HG03354 (cell line): Measurements from ENCODE around the gene BNIPL.
A peak's percentile ranks its signal among the peaks of the same experiment; 100 is the strongest.

Experiments used
- ATAC-seq: cut with Tn5 transposase; IDR thresholded peaks from one replicate; pipeline ENCODE4 v1.9.1; 2021; ENCODE audit warnings: mild to moderate bottlenecking; ENCODE audit not compliant: unreplicated experiment, poor library complexity, severe bottlenecking

BNIPL gene

DNA sequence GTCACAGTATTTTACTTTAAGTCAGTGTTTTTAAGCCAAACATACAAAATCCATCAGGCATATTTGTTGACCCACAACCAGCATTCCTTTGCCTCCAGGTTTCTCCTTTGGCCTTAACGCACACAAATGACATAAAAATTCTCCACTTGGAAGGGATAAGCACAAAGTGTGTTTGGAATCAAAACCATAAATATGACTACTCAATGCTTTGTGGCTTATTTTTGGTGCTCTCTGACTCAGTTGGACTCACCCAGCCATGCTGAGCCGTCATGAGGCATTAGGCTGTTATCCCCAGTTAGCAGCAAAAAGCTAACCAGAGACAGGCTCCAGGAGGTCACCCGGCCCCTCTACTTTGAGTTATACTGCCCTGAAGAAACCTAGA, 27.2 kb upstream of the BNIPL start:
- ATAC-seq, result no peak

DNA sequence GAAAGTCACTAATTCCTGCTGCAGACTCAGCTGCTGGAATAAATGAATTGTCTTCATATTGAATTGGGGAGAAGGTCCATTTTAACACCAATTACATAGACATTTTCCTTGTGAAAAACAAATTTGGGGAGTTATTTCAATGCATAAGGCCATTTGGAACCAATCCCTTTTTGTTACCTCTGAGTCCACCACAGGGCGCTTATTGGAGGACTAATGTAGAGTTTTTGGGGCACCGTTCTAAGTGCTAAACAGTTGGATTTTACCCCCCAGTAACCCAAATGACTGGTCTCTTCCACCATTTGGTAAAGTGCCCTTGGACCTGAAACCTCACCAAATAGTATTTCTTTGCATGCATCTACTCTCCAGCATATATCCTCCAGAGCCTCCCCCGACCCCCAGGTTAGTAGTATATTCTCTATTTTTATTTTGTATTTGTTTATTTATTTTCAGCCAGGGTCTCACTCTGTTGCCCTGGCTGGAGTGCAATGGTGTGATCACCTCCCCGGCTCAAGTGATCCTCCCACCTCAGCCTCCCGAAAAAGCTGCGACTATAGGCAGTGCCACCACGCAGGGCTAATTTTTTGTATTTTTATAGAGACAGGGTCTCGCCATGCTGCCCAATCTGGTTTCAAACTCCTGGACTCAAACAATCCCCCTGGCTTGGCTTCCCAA, 26.6 kb upstream of the BNIPL start:
- ATAC-seq, result no peak

DNA sequence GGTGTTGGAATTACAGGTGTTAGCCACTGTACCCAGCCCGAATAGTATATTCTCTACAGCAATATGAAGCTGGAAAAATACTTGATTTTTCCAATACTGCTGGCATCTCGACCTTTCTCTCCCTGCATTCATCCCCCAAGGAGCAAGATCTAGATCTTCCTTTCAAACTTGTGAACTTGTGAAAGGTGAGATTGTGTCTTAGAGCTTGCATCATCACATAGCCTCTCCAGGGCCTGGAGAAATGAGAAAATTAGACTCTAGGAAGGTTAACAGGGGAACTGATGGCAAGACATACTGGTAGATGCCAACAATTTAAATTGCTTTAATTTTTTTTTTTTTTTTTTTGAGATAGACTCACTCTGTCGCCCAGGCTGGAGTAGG, 26.1 kb upstream of the BNIPL start:
- no peak for ATAC-seq

DNA sequence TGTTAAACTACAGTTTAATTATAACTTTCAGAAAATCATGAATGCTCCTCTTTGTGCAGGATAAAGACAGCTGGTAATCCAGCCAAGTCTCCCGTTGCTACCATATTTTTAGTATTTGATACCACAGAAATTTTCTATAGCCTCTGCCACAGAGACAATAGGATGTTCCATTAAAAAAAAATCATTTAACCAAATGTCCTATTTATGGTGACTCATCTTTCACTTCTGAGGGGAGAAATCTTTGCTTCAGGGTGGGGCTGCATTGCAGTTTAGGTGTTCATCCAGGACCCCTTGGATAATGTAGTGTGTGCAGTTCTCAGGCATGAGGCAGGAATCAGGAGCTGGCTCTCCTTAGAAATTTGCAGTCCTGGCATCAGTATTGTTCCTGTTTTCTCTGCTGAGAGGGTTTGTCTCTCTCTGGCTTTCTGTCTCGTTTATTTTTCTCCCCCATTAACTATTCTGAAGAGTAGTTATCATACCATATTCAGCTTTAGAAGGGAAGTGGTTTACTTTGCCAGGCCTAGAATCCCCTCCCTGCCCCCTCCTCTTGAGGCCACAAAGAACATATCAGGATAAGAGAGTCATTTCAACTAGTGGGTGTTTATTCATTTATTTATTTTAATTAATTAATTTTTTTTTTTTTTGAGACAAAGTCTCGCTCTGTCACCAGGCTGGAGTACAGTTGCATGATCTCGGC, 25.1 kb upstream of the BNIPL start:
- ATAC-seq, result no peak

DNA sequence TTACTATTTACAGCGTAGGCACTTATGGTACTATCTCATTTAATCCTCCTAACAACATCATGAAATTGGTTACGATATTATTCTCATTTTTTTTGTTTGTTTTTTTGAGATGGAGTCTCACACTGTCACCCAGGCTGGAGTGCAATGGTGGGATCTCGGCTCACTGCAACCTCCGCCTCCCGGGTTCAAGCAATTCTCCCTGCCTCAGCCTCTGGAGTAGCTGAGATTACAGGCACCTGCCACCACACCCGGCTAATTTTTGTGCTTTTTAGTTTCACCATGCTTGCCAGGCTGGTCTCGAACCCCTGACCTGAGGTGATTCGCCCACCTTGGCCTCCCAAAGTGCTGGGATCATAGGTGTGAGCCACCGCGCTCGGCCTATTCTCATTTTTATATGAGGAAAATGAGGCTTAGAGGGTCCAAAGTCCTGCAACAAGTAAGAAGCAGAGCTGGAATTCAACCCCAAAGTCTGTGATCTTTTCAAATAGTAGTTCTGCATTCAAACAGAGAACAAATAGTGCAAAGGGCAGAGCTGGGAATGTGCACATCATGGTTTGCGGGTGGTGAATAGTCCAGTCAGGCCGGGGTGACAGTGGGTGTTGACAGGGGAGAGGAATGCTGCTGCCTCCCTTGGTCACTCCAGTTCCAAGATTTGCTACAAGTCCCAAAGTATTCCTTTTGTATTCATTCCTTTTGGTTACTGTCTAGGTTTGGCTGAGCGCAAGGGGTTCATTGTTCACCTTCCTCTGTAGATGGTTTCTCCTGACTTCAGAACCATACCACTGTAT, 23.5 kb upstream of the BNIPL start:
- ATAC-seq, result no peak

DNA sequence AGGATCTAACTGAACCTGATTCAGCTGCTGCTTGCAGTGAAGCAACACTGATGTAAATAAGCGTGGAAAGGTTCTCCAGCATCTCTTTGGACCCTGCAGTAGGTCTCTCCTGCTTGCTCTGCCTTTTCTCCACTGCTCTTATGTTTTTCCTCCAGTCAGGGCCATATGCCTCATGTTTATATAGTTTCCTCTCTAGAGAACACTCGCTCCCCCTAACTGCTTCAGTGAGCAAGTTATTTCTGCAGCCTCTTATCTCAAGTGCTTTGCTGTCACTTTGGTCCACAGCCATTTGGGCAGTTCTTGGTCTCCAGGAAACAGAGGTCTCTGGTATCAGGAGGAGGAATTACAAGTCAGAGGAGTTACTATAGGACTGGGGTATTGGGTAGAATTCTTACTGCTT, 22.9 kb upstream of the BNIPL start:
- ATAC-seq, result no peak

DNA sequence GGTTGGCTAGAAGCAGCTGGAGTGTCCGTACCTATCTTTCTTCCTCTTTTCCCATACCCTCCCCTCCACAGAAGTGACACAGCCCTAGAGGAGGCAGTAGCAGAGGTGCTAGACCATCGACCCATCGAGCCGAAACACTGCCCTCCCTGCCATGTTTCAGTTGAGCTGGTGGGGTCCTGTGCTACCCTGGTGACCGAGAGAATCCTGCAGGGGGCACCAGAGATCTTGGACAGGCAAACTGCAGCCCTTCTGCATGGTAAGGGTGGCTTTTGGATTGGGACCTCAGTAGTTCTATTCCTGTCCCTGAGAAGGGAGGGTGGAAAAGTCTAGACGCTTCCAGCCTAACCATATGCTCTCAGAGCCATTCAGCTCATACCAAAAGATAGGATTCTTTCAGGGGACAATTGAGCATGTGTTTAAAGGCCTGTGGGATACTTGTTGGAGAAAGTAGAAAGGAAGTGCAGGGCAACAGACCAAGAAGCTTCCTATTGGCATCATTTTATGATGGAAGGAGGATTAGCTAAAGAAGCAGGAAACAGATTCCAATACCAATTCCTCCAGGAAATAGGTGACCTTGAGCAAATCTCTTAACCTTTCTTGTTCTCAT, 11.7 kb upstream of the BNIPL start:
- ATAC-seq, result no peak

DNA sequence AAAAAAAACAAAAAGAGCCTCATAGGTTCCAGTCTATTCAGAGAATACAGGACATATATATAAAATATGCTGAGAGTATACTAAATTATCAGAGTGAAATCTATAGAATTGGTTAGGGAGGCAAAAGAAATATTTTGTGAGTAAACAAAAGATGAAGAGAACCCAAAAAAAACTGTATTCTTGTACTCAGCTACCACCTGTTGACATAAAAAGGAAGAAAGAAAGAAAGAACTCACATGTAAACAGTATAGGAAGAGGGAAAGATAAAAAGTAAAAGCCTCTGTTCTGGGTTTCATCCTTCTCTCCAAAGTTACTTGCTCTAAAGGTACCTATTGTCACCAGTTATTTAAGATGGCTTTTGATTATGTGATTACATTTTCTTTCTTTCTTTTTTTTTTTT, 9.9 kb upstream of the BNIPL start:
- ATAC-seq, result no peak

DNA sequence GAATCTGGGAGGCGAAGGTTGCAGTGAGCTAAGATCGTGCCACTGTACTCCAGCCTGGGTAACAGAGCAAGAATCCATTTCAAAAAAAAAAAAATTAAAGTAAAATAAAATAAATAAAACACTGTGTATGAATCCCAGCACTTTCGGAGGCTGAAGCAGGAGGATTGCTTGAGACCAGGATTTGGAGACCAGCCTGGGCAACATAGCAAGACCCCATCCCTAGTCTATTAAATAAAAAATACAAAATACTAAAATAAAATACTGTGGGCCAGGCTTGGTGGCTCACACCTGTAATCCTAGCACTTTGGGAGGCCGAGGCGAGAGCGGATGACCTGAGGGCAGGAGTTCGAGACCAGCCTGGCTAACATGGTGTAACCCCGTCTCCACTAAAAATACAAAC, 4.2 kb upstream of the BNIPL start:
- no peak for ATAC-seq

DNA sequence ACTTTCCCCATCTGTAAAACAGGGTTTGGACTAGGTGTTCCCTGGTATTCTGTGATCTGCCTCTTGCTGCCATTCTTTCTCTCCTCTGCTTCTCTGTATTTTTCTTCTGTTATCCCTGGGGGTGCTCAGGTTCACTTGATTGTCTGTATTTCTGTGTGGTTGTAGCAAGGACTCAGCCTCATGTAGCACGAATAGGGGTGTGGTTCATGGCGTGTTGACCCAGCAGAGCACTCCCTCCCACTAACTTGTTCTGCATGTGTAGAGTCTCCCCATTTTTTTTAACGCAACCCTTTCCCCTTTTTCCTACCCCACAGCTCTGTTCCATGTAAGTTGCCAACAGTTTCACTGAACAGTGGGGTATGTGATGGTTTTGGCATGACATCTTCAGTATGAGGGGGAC, 1.2 kb upstream of the BNIPL start:
- ATAC-seq, result no peak

DNA sequence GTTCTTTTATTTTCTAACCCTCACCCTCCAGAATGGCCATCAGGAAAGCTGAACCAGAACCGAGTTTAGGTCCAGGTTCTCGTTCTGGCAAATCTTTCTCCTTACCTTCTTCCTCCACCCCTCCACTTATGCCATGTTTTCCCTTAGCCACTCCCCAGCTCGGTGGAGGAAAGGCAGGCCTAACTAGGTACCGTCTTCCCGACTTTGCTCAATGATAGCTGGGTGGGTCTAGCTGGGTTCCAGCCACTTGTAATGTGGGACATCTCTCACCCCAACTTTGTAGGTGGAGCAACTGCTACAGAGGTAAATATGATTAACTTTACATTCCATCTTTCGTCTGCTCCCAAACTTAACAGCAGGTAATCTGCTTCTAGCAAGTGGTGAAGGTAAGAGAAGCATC, 646 bp downstream of the BNIPL start:
- no peak for ATAC-seq

DNA sequence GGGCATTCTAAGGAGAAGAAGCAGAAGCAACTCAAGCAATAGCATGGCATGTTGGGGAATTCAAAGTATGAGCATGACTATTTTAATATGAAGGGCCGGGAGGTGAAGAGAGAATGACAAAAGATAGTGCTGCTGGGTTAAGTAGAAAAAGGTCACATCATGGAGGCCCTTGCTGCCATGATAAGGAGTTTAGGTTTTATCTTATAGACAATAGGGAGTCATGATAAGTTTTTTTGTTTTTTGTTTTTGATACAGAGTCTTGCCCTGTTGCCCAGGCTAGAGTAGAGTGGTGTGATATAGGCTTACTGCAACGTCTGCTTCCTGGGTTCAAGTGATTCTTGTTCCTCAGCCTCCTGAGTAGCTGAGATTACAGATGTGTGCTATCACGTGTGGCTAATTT, 3.1 kb downstream of the BNIPL start:
- ATAC-seq, result no peak

DNA sequence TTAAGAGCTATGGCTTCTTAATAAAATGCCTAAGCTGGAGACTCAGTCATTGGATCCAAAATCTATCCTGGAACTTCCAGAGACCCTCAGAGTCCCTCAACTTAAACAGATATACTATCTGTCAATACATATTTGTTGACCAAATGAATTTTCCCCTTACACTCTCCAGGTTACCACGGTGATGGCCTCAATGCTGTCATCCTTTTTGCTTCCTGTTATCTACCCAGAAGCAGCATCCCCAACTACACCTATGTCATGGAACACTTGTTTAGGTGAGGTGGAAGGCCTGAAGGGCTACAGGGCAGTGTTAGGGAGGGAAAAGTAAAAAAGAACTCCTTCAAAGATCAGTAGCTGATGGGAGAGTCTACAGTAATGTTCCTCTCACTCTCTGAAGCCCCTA, 6.8 kb downstream of the BNIPL start:
- no peak for ATAC-seq

DNA sequence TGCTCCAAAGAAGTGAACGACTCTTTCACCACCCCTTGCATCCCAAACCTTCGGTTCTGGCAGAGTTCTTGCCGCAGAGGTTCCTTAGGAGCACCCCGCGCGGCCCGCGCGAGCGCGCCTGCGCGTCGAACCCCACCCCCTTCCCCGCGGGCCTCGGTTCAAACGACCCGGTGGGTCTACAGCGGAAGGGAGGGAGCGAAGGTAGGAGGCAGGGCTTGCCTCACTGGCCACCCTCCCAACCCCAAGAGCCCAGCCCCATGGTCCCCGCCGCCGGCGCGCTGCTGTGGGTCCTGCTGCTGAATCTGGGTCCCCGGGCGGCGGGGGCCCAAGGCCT, 11.2 kb downstream of the BNIPL start, which contains the start of gene C1orf56:
Gene C1orf56 (plus strand): TSS at position 161 of the 334 bp plus-strand sequence. CDS start 97 bp downstream, at position 258.
- ATAC-seq, result peak; percentile 49

DNA sequence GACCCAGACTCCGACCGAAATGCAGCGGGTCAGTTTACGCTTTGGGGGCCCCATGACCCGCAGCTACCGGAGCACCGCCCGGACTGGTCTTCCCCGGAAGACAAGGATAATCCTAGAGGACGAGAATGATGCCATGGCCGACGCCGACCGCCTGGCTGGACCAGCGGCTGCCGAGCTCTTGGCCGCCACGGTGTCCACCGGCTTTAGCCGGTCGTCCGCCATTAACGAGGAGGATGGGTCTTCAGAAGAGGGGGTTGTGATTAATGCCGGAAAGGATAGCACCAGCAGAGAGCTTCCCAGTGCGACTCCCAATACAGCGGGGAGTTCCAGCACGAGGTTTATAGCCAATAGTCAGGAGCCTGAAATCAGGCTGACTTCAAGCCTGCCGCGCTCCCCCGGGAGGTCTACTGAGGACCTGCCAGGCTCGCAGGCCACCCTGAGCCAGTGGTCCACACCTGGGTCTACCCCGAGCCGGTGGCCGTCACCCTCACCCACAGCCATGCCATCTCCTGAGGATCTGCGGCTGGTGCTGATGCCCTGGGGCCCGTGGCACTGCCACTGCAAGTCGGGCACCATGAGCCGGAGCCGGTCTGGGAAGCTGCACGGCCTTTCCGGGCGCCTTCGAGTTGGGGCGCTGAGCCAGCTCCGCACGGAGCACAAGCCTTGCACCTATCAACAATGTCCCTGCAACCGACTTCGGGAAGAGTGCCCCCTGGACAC, 11.7 kb downstream of the BNIPL start:
- ATAC-seq, result peak; percentile 78

DNA sequence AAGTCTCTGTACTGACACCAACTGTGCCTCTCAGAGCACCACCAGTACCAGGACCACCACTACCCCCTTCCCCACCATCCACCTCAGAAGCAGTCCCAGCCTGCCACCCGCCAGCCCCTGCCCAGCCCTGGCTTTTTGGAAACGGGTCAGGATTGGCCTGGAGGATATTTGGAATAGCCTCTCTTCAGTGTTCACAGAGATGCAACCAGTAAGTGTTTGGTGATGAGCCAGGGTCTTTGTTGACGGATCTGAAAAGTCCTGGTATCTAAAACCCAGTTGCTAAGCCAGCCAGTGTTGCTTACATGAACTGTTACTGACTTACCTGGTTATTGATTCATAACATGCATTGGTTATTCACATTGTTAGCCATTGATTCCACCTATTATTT, 12.3 kb downstream of the BNIPL start:
- ATAC-seq, result peak; percentile 5

DNA sequence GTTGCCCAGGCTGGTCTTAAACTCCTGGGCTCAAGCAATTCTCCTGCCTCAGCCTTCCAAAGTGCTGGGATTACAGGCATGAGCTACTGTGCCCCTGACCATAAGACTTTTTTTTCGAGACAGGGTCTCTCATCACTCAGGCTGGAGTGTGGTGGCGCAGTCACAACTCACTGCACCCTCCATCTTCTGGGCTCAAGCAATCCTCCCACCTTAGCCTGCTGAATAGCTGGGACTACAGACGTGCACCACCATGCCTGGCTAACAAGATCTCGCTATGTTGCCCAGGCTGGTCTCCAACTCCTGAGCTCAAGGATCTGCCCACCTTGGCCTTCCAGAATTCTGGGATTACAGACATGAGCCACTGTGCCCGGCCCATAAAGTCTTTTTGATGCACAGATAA, 13.1 kb downstream of the BNIPL start:
- no peak for ATAC-seq

DNA sequence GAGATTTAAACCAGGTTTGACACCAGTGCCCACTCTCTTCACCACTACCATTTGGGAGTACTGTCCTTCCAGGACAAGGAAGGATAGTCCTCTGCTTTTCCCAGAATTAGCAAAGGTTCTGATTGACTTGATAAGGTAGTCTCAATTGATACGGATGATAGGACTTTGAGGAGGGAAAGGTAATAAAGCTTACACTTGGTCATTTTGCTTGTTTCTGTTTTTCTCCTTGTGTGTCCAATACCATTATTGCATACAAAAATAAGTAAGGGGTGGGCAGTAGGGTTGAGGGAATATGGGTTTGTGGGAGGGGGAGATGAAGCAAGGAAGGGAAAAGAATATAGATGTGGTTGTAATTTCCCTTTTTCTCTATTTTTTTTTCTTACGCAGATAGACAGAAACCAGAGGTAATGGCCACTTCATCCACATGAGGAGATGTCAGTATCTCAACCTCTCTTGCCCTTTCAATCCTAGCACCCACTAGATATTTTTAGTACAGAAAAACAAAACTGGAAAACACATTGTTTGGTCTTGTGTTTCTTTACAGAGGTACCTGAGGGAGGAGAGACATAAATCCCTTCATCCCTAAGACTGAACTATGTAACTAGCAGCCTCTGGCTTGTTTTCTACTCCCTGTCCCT, 13.8 kb downstream of the BNIPL start:
- no peak for ATAC-seq

DNA sequence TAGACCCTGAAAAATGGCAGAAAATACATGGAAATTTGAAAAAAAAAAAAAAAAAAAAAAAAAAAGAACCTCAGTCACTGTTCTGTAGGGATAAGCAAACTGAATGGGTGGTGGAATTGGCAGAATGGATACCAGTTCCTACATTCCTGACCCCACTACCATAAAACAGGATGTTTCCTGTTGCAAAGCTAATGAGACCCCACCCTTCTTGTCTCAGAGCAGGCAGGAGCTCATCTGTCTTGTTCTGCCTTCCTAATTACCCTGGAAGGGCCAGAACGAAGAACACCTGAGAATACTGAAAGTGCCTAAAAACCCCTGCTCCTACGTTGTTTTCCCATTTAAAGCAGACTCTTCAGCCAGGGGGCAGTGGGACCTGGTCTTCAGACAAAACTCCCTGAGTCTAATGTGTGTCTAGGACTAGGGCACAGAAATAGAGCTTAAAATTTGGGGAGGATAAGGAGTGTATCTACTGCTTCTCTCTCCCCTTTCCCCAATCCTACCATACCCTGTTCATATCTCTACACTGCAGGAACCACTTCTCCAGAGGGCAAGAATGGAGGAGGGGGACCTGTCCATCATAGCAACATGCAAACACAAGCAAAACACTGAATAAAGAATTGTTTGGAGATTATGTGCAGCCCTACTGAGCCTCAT, 15.1 kb downstream of the BNIPL start:
- no peak for ATAC-seq
